Dermis lymphatic vessel endothelial cell (primary cell): Measurements from ENCODE around the gene AMBP. TPM values are rescaled to one million over a fixed set of nuclear protein-coding genes. Genes with fewer than 3 reads are reported as not detected.

Experiments
- total RNA-seq: library from RNA; depleted of rRNA; stranded (reverse); fragments of >200 nt; gene quantifications from 2 replicates; pipeline ENCODE4 v1.2.1, GENCODE V29; 2014

AMBP gene
- not detected in 2 replicates for total RNA-seq

GRCh38 chr9:114078021-114078780 lies at the start of gene AMBP:
AMBP (minus strand) TSS chr9:114078300; CDS start chr9:114078209, 91 bp downstream.

DNA sequence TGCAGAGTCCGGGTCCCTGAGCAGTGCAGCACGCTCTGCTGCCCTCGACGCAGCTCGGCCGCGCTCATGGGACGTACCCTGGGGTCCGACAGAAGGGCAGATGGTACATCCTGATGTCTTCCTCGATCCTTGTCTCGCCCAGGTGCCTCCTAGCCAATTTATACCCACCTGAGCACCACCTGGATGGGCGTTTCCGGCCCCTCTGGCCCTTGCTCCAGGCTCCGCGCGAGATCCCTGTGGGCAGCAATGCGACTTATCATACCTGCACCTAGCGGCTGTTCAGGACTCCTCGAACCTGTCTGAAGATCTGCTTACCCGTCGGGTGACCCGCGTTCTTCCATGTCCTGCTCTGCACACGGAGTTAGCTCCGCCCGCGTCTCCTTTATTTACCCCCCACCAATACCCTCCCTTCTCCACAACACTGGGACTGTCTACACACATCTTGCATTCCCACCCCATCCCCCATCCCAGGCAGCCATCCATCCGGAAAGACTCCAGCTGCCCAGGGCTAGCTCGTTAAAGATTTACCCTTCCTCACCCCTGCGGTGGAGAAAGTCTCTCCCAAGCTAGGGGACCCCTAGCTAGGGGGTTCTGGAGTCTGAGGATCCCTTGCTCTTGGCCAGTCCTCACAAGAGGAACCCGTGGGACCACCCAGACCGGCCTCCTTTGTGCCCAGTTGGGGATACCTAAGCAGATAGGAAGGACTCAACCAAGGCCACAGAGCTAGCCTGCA lies 21.0 kb upstream of the AMBP start, which contains the start of gene KIF12:
Gene KIF12, minus strand, starts transcription at position 357 of the 733 bp plus-strand sequence. Its CDS starts 16 bp downstream, at position 341.

Other genes with a start within 250 kb of the AMBP start
- gene ZNF618, start 202.0 kb downstream of the AMBP start, total RNA-seq, result 6.7 and 7.8 TPM in 2 replicates
- gene KIF12, start 21.0 kb upstream of the AMBP start, total RNA-seq, result not detected in 2 replicates
- 0.22 and 0.69 TPM in 2 replicates for gene COL27A1, start 77.2 kb upstream of the AMBP start, total RNA-seq
- gene ORM1, start 244.8 kb upstream of the AMBP start, total RNA-seq, result not detected in 2 replicates